Measurements from ENCODE around the gene CYTH4. TPM values are rescaled to one million over a fixed set of nuclear protein-coding genes. Genes with fewer than 3 reads are reported as not detected.

CYTH4 gene
- total RNA-seq, 6 donors from 2014 or later = 16.7 to 71.2 (median 44.7) TPM

- TF ChIP-seq POLR2AphosphoS5 (IDR thresholded peaks at IDR 0.05) = no peak
- TF ChIP-seq, protein P1, sequence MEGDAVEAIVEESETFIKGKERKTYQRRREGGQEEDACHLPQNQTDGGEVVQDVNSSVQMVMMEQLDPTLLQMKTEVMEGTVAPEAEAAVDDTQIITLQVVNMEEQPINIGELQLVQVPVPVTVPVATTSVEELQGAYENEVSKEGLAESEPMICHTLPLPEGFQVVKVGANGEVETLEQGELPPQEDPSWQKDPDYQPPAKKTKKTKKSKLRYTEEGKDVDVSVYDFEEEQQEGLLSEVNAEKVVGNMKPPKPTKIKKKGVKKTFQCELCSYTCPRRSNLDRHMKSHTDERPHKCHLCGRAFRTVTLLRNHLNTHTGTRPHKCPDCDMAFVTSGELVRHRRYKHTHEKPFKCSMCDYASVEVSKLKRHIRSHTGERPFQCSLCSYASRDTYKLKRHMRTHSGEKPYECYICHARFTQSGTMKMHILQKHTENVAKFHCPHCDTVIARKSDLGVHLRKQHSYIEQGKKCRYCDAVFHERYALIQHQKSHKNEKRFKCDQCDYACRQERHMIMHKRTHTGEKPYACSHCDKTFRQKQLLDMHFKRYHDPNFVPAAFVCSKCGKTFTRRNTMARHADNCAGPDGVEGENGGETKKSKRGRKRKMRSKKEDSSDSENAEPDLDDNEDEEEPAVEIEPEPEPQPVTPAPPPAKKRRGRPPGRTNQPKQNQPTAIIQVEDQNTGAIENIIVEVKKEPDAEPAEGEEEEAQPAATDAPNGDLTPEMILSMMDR (IDR thresholded peaks at IDR 0.05) = no peak
- no peak for TF ChIP-seq EP300 (IDR thresholded peaks at IDR 0.05)
- peaks cover 0 to 30% (median 18%) of the 10 kb centered on the region in 4 donors for H3K27me3 ChIP-seq
- H3K4me3 ChIP-seq = no peak overlapping the region
- WGBS, 2 donors = 40% methylated on average over 11 of the region's 11 CpGs
- ATAC-seq (ENCODE audit: low FRiP score in 2 of 2) (no peak), DNase-seq (no peak)
- H3K4me1 ChIP-seq = peaks cover 0 to 14% (median 0%) of the 10 kb centered on the region in 4 donors
- no peaks in the 10 kb centered on the region for H3K9me3 ChIP-seq
- H3K36me3 ChIP-seq = no peaks in the 10 kb centered on the region
- H3K27ac ChIP-seq = no peak overlapping the region
These were observed 51.6 kb downstream of the CYTH4 start for GRCh38 chr22:37333724-37334460.

- H3K36me3 ChIP-seq = no peaks in the 10 kb centered on the region
- no peak for TF ChIP-seq POLR2A (IDR thresholded peaks at IDR 0.05)
- TF ChIP-seq, protein P1 (IDR thresholded peaks at IDR 0.05) = no peak
- no peak for TF ChIP-seq EP300 (IDR thresholded peaks at IDR 0.05)
- TF ChIP-seq POLR2AphosphoS5 (IDR thresholded peaks at IDR 0.05) = no peak
- H3K4me3 ChIP-seq = no peak overlapping the region
- peaks cover 0 to 14% (median 0%) of the 10 kb centered on the region in 4 donors for H3K4me1 ChIP-seq
- 3 to 6% methylated on average over 13 to 29 of the region's 42 CpGs for WGBS, 2 donors
- ATAC-seq (ENCODE audit: low FRiP score in 2 of 2) = no peak
- no peak for DNase-seq
- peaks cover 0 to 30% (median 18%) of the 10 kb centered on the region in 4 donors for H3K27me3 ChIP-seq
- no peak overlapping the region for H3K27ac ChIP-seq
- H3K9me3 ChIP-seq = no peaks in the 10 kb centered on the region
These were observed 52.2 kb downstream of the CYTH4 start for GRCh38 chr22:37334461-37334858.

- Histone ChIP-seq H3K36me3 (no peaks in the 10 kb centered on the region), H3K27me3 (peaks cover 0 to 30% (median 18%) of the 10 kb centered on the region in 4 donors), H3K27ac (no peak overlapping the region), H3K4me1 (peaks cover 0 to 14% (median 0%) of the 10 kb centered on the region in 4 donors), H3K4me3 (no peak overlapping the region), H3K9me3 (no peaks in the 10 kb centered on the region)
- ATAC-seq (ENCODE audit: low FRiP score in 2 of 2) = no peak
- no peak for TF ChIP-seq POLR2AphosphoS5 (IDR thresholded peaks at IDR 0.05)
- TF ChIP-seq POLR2A (IDR thresholded peaks at IDR 0.05) = no peak
- no peak for TF ChIP-seq EP300 (IDR thresholded peaks at IDR 0.05)
- TF ChIP-seq, protein P1 (IDR thresholded peaks at IDR 0.05) = no peak
- no peak for DNase-seq
- 7 to 14% methylated on average over 20 to 50 of the region's 50 CpGs for WGBS, 2 donors
These were observed 52.8 kb downstream of the CYTH4 start for GRCh38 chr22:37334859-37335805.

GRCh38 chr22:37335806-37336199 is 53.5 kb downstream of the CYTH4 start:
- ATAC-seq (ENCODE audit: low FRiP score in 2 of 2) = no peak
- WGBS, 2 donors = 52 to 65% methylated on average over 5 to 7 of the region's 7 CpGs
- Histone ChIP-seq H3K27me3 (peaks cover 0 to 30% (median 18%) of the 10 kb centered on the region in 4 donors), H3K9me3 (no peaks in the 10 kb centered on the region), H3K4me3 (no peak overlapping the region), H3K27ac (no peak overlapping the region), H3K4me1 (peaks cover 0 to 11% (median 0%) of the 10 kb centered on the region in 4 donors), H3K36me3 (no peaks in the 10 kb centered on the region)
- TF ChIP-seq POLR2A (IDR thresholded peaks at IDR 0.05) (no peak), POLR2AphosphoS5 (IDR thresholded peaks at IDR 0.05) (no peak), EP300 (IDR thresholded peaks at IDR 0.05) (no peak)
- TF ChIP-seq, protein P1 (IDR thresholded peaks at IDR 0.05) = no peak
- no peak for DNase-seq

Measured in upper lobe of left lung (tissue), 6 donors.